DMS 273 (cell line): ENCODE data around the gene UBE2R2.
A peak's percentile ranks its signal among the peaks of the same experiment; 100 is the strongest.

ENCODE experiments used
- DNase-seq: peaks from one replicate; lab custom pipeline; 2025; ENCODE audit not compliant: unreplicated experiment; lab: John Stamatoyannopoulos, UW

The UBE2R2 gene

DNA sequence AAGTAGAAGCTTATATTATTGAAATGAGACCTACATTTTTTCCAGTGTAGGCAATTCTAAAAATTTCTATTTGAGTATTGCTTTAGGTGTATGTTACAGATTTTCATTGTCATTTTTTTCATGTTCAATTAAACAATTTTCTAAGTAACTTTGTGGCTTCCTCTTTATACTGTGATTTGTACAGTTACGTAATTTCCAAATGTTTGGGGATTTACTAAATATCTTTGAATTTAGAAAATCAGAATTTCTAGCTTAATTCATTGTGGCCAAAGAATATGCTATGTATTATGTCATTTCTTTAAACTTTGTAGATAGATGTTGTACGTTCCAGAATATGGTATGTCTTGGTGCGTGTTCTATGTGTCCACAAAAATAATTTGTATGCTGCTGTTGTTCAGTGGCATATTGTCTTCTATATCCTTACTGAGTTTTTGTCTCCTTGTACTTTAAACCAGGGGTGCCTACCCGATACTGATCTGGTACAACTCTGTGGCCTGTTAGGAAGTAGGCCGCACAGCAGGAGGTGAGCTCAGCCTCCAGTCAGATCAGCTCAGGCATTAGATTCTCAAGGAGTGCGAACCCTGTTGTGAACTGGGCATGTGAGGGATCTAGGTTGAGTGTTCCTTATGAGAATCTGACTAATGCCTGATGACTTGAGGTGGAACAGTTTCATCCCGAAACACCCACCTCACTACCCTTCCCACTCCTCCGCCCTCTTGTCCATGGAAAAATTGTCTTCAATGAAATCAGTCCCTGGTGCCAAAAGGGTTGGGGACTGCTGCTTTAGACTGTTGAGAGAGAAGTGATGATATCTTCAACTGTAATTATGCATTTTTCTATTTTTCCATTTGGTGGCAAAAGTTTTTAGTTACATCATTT, 63.5 kb downstream of the UBE2R2 start:
- DNase-seq, result no peak

- DNase-seq, result no peak
These were observed 64.7 kb downstream of the UBE2R2 start for GRCh38 chr9:33881635-33882034.

DNA sequence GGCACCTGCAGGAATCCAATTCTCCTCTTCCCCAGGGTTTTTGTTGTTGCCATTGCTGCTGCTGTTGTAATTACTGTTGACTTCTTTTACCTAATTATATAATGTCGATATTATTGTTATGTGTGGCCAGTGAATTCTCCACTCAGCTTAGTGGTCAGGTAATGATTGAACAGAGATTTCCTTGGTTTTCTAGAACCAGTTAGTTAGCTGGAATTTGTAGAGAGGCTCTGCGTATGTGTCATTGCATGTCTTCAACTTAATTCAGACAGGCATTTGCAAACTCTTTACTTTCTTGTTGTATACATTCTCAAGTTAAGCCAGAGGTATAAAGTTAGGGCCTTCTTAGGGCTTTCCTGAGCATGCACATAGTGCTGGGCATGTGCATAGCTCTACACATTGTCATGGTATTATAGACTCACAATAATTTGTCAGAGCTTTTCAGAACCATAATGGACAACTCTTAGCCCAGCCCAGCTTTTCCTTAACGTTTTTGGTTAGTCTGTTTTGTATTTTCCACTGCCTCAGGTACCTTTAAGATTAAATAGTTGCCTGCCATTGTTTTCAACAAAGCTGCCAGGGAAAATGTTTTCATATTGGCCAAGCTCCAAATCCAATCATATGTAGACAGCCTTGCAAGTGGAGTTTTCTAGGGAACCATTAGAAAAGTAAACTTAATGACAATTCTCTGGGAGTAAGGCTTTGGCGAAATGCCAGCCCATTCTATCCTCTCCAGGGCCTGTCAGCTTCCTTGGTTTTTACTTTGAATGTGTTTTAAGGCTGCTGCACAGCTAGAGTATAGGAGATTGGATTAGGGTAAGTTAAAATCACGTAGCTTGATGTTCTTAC, 68.1 kb downstream of the UBE2R2 start:
- peak; percentile 43 for DNase-seq

- no peak for DNase-seq
These were observed 69.0 kb downstream of the UBE2R2 start for GRCh38 chr9:33885948-33886347.

GRCh38 chr9:33893861-33894260, 76.9 kb downstream of the UBE2R2 start:
- no peak for DNase-seq

DNA sequence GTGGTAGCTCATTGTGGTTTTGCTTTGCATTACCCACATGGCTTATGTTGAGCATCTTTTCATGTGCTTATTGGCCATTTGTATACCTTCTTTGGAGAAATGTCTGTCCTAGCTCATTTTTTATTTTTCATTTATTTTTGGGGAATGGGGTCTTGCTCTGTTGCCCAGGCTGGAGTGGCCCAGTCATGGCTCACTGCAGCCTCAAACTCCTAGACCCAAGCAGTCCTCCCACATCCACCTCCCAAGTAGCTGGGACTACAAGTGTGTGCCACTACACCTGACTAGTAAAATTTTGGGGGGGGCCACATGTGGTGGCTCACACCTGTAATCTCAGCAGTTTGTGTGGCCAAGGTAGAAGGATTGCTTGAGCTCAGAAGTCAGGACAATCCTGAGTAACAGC, 77.4 kb downstream of the UBE2R2 start:
- no peak for DNase-seq

DNA sequence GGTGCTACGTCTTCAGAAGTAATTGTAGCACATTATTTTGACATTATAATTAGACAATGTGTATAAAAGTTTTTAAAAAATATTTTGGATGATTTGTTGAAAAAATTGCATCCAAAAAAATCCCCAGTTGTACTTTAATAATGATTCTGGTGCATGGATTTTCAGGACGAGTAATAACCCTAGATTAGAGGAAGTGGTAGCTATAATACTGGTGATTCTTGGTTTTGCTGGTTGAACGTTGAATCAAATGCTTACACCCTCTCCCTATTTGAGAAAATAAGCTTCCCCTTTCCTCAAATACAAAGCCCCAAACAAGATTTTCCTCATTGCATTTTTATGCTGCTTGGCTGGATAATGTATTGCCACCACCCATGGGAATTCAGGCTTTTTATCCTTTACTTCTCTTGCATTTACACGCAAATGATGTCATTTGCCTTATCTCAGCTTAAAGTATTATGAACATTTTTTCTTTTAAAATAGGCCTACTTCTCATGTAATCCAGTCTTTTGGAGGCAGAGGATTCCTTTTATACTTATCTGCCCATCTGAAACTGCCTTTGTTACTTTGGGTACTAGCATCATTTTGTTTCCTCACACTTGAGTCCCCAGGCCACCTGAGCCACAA, 86.3 kb downstream of the UBE2R2 start:
- no peak for DNase-seq

- no peak for DNase-seq
These were observed 88.2 kb downstream of the UBE2R2 start for GRCh38 chr9:33905137-33905536.

- DNase-seq, result no peak
These were observed 89.8 kb downstream of the UBE2R2 start for GRCh38 chr9:33906769-33907168.

DNA sequence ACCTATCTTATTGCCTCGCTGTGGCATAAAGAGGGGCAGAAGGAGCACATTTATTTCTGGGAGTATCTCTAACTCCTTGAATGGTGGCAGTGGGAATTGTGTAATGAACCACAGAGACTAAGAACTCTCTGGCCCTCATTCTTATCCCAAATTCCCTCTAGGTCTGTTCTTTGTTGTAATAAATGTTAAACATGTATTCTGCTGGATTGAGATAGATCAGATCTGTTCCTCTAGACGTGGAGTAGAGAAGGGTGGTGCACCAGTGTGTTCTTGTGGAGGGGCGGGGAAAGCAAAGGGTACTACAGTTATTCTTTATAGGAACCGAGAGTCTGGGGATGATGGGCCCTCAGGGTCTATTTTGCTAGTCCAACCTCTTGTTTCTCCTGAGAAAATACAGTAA, 90.4 kb downstream of the UBE2R2 start:
- DNase-seq, result no peak

GRCh38 chr9:33908114-33908513, 91.2 kb downstream of the UBE2R2 start:
- peak; percentile 14 for DNase-seq

- DNase-seq, result no peak
These were observed 91.8 kb downstream of the UBE2R2 start for GRCh38 chr9:33908749-33909148.

- DNase-seq, result no peak
These were observed 96.6 kb downstream of the UBE2R2 start for GRCh38 chr9:33913541-33913940.

DNA sequence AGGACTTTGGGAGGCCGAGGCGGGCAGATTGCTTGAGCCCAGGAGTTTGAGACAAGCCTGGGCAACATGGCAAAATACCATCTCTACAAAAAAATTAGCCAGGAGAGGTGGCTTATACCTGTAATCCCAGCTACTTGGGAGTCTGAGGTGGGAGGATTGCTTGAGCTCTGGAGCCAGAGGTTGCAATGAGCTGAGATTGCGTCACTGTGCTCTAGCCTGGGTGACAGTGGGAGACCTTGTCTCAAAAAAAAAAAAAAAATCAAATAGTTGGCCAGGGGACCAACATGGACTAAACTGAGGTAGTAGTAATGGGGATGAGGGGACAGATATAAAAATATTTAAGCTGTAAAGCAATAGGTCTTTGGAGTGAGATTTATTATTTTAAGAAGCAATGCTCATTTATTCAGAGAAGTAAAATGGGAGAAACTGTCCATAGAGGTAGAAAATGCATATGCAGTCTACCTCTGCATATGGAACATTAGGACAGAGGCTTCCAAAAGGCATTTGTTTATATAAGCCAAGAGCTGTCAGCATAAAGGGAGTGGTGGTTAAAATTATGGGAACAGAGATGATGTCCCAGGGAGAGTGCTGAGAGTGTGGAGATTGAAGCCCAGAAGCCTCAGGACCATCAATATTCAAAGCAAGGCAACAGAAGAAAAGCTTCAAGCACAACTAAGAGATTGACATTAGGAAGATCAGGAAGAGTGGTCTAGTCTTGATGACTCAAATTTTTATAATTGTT, 98.1 kb downstream of the UBE2R2 start:
- no peak for DNase-seq

DNA sequence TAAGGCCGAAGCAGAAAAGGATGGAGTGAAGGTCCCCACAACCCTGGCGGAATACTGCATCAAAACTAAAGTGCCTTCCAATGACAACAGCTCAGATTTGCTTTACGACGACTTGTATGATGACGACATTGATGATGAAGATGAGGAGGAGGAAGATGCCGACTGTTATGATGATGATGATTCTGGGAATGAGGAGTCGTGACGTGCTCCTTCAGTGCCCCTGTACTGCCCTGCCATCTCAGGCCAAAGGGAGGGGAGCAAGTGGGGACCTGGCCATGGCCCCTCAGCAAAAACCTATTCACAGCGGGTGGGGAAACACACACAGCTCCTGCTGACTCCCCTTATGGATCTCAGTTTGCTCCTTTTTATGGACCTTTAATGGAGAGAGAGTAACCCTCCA, 100.1 kb downstream of the UBE2R2 start:
- DNase-seq, result no peak

- DNase-seq, result peak; percentile 14
These were observed 102.4 kb downstream of the UBE2R2 start for GRCh38 chr9:33919276-33919897.

DNA sequence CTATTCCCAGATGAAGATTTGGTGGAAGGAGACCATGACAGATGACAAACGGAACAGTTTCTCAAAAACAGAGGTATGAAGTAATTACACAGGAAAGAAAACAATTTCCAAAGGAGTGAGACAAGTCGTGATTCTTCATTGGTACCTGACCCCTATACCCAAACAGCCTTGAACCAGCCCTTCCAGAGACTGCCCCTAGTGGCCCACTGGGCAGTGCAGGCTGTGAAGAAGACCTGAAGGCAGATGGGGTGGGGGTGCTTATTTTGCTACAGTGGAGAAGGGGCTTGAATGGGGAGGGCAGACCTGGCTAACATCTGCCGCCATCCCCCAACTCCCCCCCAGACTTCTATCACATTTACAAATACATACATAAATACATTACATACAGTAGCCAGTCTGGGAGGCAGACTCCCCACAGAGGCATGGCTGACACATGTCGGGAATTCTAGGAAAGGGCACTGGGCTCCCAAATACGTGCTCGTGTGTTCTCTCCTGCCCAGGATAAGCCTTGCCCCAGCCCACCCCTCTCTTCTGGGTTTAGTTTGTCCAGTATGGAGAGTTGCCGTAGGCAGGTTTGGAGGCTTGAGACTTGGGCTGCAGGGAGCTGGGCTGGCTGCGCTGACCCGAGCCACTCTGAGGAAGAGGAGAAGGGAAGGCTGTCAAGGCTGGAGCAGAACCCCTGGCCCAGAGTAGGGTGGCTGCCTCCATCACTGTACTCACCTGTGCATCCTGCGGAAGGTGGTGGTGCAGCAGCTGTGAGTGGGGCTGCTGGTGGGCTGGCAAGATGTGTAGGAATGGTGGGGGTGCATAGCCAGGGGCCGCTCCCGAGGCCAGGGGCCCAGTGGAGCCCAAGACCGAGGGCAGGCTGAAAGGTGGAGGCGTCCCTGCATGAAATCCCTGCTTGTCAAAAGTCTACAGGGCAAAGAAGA, 105.3 kb downstream of the UBE2R2 start:
- DNase-seq, result peak; percentile 72

DNA sequence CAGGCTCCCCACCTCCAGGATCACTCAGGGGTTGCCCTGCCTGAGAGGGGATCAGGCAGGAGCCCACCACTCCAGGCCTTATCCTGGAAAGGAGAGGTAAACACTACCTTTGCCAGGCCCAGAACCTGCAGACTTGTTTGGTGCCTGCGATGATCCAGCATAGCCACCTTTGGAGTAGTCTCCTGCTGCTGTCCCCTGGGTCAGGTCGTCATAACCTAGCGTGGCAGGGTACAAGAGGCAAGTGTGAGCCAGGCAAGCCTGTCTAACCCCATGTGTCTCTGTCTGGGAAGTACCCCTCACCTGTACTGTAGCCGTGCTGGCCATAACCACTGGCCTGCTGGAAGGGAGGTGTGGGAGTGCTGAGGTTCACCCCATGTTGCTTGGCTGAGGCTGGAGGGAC, 106.1 kb downstream of the UBE2R2 start:
- DNase-seq, result no peak

DNA sequence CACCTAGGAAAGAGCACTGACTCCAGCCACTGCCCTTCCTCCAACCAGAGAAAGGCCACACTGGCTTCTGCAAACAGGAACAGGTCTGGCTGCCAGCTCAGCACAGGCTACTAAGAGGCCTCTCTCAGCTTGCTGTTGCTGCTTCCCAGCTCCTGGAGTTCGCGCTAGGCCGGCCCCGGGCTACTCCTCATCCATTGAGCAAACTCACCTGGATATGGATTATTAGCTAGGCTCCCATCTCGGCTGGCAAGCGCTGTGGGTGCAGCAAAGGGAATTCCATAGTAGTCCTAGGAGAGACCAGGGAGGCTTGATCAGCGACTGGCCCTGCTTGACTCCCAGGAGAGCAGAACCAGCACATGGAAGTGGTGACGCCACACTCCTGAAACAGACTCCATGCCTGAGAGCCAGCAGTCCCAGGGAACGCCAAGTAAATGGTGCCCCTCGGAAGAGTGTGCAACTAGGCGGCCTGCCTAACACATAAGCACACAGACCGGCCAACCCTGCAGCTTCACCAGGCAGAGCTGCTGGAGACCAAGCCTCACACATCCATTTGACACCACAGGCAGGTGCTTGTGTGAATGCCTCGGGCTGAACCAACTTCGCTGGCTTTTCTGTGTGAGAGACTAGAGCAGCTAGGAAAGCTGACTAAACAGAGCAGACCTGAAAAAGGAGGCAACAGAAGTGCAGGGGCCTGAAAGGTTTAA, 107.2 kb downstream of the UBE2R2 start:
- no peak for DNase-seq
